ENCODE measurements around the gene DNAJC5.
"Not testable (repeated sequence)": the region's sequence is repeated elsewhere in the genome, so short reads cannot be mapped to it uniquely, and the experiment has no call there.

Gene DNAJC5

DNA sequence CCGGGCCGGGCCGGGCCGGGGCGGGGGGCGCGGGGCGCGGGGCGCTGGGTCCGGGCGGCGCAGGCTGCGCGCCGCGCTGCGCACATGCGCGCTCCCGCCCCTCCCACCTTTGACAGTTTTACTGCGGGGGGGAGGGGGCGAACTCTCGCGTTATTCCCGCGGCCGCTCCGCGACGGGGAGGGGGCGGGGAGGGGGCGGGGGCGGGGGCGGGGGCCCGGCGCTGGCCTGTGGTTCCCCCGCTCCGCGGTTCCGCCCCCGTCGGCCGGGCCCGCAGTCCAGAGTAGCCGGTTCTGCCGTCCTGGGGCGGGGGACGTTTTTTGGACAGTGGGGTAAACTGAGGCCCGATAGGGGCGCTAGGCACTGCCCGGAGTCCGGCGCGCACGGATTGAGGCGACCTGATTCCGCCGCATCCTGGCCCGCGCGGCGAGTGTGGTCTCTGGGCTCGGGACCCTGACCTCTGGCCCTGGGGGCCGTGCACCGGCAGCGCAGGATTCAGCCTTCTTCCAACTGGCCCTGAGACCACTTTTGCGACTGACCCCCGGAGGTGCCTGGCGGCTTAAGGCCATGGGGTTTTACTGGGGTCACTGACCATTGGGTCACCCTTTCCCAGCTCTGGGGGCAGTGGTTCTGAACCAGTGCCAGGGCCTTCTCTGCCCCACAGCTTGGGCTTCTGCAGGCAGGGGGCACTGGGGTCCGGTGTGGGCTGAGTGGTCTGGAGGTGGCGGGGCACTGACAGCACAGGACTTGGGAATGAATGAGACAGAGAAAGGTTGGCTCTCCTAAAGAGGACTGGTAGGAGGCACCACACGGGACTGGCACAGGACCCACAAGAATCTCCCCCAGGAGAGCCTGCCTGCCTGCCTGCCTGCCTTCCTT is 75.2 kb downstream of the DNAJC5 start, which contains the start of gene ZNF512B:
TSS of gene ZNF512B (minus strand) at position 93 of the 876 bp plus-strand sequence. CDS start 1,980 bp downstream, outside the sequence.
- H3K36me3 ChIP-seq (ENCODE audit: control insufficient read depth, low read depth, low read length), result peaks cover 4% of the 10 kb centered on the region
- H3K9ac ChIP-seq (ENCODE audit: low read length), result peak within 1 kb of the TSS; percentile 83
- H3K27ac ChIP-seq (ENCODE audit: low read length), result no peak within 1 kb of the TSS
- H3K4me3 ChIP-seq (ENCODE audit: low read length), result peak within 1 kb of the TSS; percentile 75
- no peaks in the 10 kb centered on the region for H3K9me3 ChIP-seq (ENCODE audit: control insufficient read depth, low read depth, low read length)
- H3K4me1 ChIP-seq (ENCODE audit: control insufficient read depth, low read depth, low read length), result peaks cover 5% of the 10 kb centered on the region
- H3K27me3 ChIP-seq (ENCODE audit: control insufficient read depth, insufficient read depth, low read length), result peaks cover 16% of the 10 kb centered on the region

DNA sequence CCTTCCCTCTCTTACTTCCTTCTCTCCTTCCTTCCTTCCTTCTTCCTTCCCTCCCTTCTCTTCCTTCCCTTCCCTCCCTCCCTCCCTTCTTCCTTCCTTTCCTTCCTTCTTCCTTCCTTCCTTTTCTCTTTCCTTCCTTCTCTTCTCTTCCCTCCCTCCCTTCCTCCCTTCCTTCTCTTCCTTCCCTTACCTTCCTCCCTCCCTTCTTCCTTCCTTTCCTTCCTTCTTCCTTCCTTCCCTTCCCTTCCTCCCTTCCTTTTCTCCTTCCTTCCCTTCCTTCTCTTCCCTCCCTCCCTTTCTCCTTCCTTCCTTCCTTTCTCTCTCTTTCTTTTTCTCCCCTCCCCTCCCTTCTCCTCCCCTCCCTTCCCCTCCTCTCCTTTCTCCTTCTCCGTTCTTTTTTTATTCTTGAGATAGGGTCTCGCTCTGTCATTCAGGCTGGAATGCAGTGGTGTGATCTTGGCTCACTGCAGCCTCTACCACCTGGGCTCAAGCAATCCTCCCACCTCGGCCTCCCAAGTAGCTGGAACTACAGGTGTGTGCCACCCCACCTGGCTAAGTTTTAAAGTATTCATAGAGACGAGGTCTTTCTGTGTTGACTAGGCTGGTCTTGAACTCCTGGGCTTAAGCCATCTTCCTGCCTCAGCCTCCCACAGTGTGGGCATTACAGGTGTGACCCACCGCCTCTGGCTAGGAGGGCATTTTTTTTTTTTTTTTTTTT is 75.9 kb downstream of the DNAJC5 start:
- Histone ChIP-seq H3K36me3 (ENCODE audit: control insufficient read depth, low read depth, low read length) (peaks cover 4% of the 10 kb centered on the region), H3K4me3 (ENCODE audit: low read length) (no peak overlapping the region)

DNA sequence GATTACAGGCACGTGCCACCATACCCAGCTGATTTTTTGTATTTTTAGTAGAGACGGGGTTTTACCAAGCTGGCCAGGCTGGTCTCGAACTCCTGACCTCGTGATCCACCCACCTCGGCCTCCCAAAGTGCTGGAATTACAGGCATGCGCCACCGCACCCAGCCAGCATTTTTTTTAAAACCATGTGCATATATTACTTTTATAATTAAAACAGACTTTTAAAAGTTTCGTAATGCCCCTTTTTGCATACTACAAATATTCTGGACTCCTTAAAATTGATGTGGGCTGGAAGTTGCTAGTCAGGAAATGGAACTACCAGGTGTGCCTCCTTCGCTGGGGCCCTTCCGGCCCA is 77.0 kb downstream of the DNAJC5 start:
- not testable (repeated sequence) for H3K27ac ChIP-seq (ENCODE audit: low read length); H3K9ac ChIP-seq (ENCODE audit: low read length); H3K36me3 ChIP-seq (ENCODE audit: control insufficient read depth, low read depth, low read length); H3K9me3 ChIP-seq (ENCODE audit: control insufficient read depth, low read depth, low read length); H3K4me1 ChIP-seq (ENCODE audit: control insufficient read depth, low read depth, low read length); H3K4me3 ChIP-seq (ENCODE audit: low read length)
- H3K27me3 ChIP-seq (ENCODE audit: control insufficient read depth, insufficient read depth, low read length), result peaks cover 16% of the 10 kb centered on the region

More for the DNA sequence above, 75.9 kb downstream of the DNAJC5 start:
- peaks cover 16% of the 10 kb centered on the region for H3K27me3 ChIP-seq (ENCODE audit: control insufficient read depth, insufficient read depth, low read length)
- no peak overlapping the region for H3K9ac ChIP-seq (ENCODE audit: low read length)
- H3K9me3 ChIP-seq (ENCODE audit: control insufficient read depth, low read depth, low read length), result no peaks in the 10 kb centered on the region
- H3K27ac ChIP-seq (ENCODE audit: low read length), result no peak overlapping the region
- peaks cover 5% of the 10 kb centered on the region for H3K4me1 ChIP-seq (ENCODE audit: control insufficient read depth, low read depth, low read length)

DNA sequence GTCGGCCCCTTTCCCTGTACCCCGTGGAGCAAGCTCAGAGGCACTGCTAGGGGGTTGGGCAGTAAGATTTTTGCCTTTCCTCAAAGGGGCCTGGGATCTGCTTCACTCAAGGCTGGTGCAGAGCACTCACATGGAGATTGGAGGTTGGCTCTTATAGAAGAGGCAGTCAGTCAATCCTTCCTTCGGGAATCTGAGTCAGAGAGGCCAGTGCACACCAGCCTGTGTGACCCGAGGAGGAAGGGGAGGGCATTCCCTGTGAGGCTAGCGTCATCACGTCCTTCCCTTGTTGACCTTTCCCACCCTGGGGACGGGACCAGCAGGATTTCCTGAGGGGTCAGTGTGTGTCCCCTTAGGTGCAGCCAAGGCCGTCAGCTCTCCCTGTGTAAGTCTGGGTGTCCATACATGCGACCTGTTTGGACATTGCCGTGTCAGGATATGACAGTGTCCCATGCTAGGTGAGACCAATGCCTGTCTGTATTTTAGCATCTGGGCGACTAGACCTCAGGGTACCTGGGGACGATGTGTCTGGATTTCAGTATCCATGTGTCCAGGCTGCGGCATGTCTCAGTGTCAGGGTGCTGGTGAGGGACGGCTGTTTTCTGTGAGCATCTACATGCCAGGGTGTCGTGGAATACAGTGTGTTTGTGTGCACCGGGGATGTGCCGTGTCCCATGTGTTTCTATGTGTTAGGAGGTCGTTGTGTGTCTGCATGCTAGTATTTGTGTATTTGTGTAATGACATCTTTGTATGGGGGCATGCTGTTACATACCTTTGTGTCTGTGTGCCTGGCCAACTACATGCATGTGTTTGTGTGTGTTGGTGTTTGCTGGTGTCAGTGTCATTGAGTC is 77.6 kb downstream of the DNAJC5 start:
- H3K27ac ChIP-seq (ENCODE audit: low read length), result no peak overlapping the region
- H3K9me3 ChIP-seq (ENCODE audit: control insufficient read depth, low read depth, low read length), result no peaks in the 10 kb centered on the region
- H3K9ac ChIP-seq (ENCODE audit: low read length), result no peak overlapping the region
- H3K36me3 ChIP-seq (ENCODE audit: control insufficient read depth, low read depth, low read length), result no peaks in the 10 kb centered on the region
- H3K4me1 ChIP-seq (ENCODE audit: control insufficient read depth, low read depth, low read length), result peaks cover 5% of the 10 kb centered on the region
- no peak overlapping the region for H3K4me3 ChIP-seq (ENCODE audit: low read length)
- peaks cover 16% of the 10 kb centered on the region for H3K27me3 ChIP-seq (ENCODE audit: control insufficient read depth, insufficient read depth, low read length)

DNA sequence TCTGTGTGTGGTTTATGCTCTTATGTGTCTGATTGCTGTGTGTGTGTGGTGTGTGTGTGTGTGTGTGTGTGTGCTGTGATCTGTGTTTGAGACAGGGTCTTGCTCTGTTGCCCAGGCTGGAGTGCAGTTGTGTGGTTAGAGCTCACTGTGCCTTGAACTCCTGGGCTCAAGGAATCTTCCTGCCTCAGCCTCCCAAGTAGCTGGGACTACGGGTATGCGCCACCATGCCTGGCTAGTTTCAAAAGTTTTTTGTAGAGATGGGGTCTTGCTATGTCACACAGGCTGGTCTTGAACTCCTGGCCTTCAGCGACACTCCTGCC is 78.2 kb downstream of the DNAJC5 start:
- no peaks in the 10 kb centered on the region for H3K9me3 ChIP-seq (ENCODE audit: control insufficient read depth, low read depth, low read length)
- H3K4me1 ChIP-seq (ENCODE audit: control insufficient read depth, low read depth, low read length), result peaks cover 5% of the 10 kb centered on the region
- H3K9ac ChIP-seq (ENCODE audit: low read length), result no peak overlapping the region
- H3K36me3 ChIP-seq (ENCODE audit: control insufficient read depth, low read depth, low read length), result no peaks in the 10 kb centered on the region
- H3K27ac ChIP-seq (ENCODE audit: low read length), result no peak overlapping the region
- no peak overlapping the region for H3K4me3 ChIP-seq (ENCODE audit: low read length)
- peaks cover 21% of the 10 kb centered on the region for H3K27me3 ChIP-seq (ENCODE audit: control insufficient read depth, insufficient read depth, low read length)

DNA sequence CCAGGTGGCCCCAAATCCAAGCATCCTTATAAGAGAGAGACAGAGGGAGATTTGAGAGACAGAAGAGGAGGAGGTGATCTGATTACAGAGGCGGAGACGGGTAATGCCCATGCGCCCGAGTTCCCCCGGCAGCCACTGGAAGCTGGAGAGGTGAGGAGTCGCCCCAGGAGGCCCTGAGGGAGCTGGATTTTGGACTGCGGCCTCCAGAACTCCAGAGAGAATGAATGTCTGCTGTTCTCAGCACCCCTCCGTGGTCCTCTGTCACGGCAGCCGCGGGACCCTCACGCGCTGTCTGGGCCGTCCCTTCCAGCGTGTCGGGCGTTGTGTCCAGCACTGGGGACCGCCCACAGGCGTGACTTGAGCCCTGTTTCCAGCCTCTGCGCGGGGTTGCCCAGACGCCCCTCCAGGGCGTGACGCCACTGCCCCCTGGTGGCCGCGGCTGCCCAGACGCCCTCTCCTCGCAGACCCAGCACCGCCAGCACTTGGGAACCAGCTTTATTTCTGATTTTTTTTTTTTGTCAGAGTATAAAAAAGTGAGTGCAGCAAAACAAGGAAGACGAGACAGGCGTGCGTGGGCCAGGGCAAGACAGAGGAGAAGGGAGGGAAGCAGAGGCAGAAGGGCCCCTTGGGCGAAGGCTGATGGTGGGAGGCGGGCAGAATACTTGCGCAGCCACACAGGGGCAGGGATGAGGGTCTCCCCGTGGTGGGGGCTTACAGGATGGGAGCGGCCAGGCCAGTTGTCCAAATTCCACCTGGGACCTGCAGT is 78.9 kb downstream of the DNAJC5 start:
- peaks cover 5% of the 10 kb centered on the region for H3K4me1 ChIP-seq (ENCODE audit: control insufficient read depth, low read depth, low read length)
- H3K27me3 ChIP-seq (ENCODE audit: control insufficient read depth, insufficient read depth, low read length), result peaks cover 27% of the 10 kb centered on the region
- H3K27ac ChIP-seq (ENCODE audit: low read length), result no peak overlapping the region
- peak overlapping the region; percentile 58 for H3K4me3 ChIP-seq (ENCODE audit: low read length)
- no peaks in the 10 kb centered on the region for H3K9me3 ChIP-seq (ENCODE audit: control insufficient read depth, low read depth, low read length)
- H3K9ac ChIP-seq (ENCODE audit: low read length), result no peak overlapping the region
- no peaks in the 10 kb centered on the region for H3K36me3 ChIP-seq (ENCODE audit: control insufficient read depth, low read depth, low read length)

DNA sequence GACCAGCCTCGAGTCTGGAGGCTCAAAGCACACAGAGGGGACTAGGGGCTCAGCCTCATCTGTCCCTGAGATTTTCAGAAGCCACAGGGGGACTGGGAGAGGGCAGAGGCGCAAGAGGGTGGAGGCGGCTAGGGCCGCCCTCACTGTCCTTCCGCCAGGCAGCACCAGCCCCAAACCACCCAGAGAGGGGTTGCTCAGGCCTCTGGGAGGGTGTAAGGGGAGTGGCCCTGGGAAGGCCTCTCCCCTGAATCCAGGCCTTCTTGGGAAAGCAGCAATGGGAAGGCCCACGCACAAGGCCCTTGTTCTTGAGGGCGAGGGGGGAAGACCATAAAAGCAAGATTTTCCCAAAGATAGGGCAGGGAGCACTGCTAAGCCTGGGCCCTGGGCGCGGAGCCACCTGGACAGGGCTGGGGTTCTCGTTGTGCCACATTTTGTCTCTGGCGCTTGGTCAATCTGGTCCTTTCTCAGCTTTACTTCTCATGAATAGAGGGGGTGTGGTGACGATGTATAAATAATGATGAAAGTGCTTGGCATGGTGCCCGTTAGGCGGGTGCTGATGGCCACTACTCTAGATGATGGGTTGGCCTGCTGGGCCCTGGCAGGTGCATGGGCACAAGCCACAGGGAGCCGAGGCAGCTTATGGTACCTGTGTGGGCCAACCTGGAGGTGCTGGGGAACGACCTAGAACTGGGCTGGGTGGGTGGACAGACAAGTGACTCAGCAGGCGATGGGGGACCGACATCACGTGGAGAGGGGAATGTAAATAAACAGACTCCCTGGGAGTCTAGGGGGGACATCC is 79.7 kb downstream of the DNAJC5 start:
- H3K27me3 ChIP-seq (ENCODE audit: control insufficient read depth, insufficient read depth, low read length), result peaks cover 27% of the 10 kb centered on the region
- no peaks in the 10 kb centered on the region for H3K9me3 ChIP-seq (ENCODE audit: control insufficient read depth, low read depth, low read length)
- peaks cover 3% of the 10 kb centered on the region for H3K4me1 ChIP-seq (ENCODE audit: control insufficient read depth, low read depth, low read length)
- no peaks in the 10 kb centered on the region for H3K36me3 ChIP-seq (ENCODE audit: control insufficient read depth, low read depth, low read length)
- H3K9ac ChIP-seq (ENCODE audit: low read length), result no peak overlapping the region
- H3K4me3 ChIP-seq (ENCODE audit: low read length), result no peak overlapping the region
- H3K27ac ChIP-seq (ENCODE audit: low read length), result no peak overlapping the region

DNA sequence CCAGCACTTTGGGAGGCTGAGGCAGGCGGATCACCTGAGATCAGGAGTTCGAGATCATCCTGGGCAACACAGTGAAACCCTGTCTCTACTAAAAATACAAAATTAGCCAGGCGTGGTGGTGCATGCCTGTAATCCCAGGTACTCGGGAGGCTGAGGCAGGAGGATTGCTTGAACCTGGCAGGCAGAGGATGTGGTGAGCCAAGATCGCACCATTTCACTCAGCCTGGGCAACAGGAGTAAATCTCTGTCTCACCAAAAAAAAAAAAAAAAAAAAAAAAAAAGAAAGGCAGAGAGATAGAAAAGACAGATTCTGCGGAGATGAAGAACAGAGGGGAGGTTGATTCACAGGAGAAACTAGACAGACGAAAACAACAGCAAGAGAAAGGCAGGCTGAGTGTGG is 81.6 kb downstream of the DNAJC5 start:
- H3K4me1 ChIP-seq (ENCODE audit: control insufficient read depth, low read depth, low read length); H3K27ac ChIP-seq (ENCODE audit: low read length); H3K9ac ChIP-seq (ENCODE audit: low read length); H3K4me3 ChIP-seq (ENCODE audit: low read length); H3K36me3 ChIP-seq (ENCODE audit: control insufficient read depth, low read depth, low read length); H3K9me3 ChIP-seq (ENCODE audit: control insufficient read depth, low read depth, low read length): not testable (repeated sequence)
- H3K27me3 ChIP-seq (ENCODE audit: control insufficient read depth, insufficient read depth, low read length), result peaks cover 19% of the 10 kb centered on the region

DNA sequence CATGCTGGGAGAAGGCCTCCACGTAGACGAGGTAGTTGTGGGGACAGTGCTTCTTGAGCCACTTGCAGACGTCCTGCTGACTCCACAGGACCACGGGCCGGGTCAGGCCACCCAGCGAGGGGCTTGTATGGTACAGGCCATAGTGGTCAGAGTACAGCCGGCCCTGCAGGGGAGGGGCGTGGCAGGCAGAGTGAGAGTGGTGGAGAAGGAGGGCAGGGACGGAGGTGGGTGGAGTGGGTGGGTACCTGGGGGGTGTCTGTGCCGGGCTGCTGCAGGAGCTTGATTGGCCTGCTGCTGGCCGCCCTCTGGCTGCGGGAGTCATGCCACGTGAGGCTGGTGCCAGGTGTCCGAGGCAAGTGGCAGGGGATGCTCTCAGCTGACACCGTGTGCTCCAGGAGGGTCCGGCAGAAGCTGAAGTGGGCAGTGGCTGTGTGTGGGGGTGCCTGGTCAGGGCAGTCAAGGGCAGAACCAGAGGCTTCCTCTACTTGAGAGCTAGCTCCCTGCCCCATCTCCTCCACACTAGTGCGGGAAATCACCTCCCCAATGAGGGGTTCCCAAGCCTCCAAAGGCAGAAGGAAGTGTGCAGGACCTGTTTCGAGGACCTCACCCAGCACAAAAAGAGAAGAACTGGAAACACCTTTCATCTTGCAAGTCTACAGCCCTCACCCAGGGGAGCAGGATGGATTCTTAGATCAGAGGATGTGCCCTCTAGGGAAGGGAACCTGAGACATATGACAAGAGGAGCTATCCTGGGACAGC is 82.2 kb downstream of the DNAJC5 start:
- no peak overlapping the region for H3K27ac ChIP-seq (ENCODE audit: low read length)
- peaks cover 19% of the 10 kb centered on the region for H3K27me3 ChIP-seq (ENCODE audit: control insufficient read depth, insufficient read depth, low read length)
- no peaks in the 10 kb centered on the region for H3K9me3 ChIP-seq (ENCODE audit: control insufficient read depth, low read depth, low read length)
- no peak overlapping the region for H3K9ac ChIP-seq (ENCODE audit: low read length)
- H3K36me3 ChIP-seq (ENCODE audit: control insufficient read depth, low read depth, low read length), result no peaks in the 10 kb centered on the region
- no peak overlapping the region for H3K4me3 ChIP-seq (ENCODE audit: low read length)
- H3K4me1 ChIP-seq (ENCODE audit: control insufficient read depth, low read depth, low read length), result peaks cover 3% of the 10 kb centered on the region

DNA sequence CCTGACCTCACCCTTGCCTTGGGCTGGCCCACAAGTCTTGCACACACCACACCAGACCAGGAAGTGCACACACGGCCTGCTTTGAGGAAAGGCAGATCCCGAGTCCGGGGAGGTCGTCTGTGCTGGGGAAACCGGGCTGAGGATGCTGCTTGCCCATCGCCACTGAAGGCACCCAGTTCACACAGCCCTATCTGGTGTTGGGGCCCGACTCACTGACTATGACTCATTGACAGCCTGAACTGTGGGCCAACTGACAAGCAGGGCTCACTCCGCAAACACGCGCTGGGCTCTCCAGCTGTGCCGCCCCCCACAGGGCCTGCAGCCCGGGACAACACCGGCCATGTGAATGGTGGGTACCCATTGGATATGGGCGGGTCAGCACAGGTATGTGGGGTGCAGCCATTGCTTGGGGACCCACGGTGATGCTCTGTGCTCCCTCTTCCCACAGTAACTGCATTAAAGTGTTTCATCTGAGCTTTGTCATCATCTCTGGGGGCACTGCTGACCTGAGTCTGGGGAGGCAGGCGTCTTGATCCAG is 82.9 kb downstream of the DNAJC5 start:
- no peaks in the 10 kb centered on the region for H3K9me3 ChIP-seq (ENCODE audit: control insufficient read depth, low read depth, low read length)
- peaks cover 18% of the 10 kb centered on the region for H3K27me3 ChIP-seq (ENCODE audit: control insufficient read depth, insufficient read depth, low read length)
- no peak overlapping the region for H3K4me3 ChIP-seq (ENCODE audit: low read length)
- H3K9ac ChIP-seq (ENCODE audit: low read length), result no peak overlapping the region
- H3K36me3 ChIP-seq (ENCODE audit: control insufficient read depth, low read depth, low read length), result no peaks in the 10 kb centered on the region
- H3K4me1 ChIP-seq (ENCODE audit: control insufficient read depth, low read depth, low read length), result peaks cover 3% of the 10 kb centered on the region
- no peak overlapping the region for H3K27ac ChIP-seq (ENCODE audit: low read length)
